Germinal center (tissue), 1 donor: ENCODE results near the gene WASF3.
A peak's percentile ranks its signal among the peaks of the same experiment; 100 is the strongest.

Source experiments
- DNase-seq: peaks from one replicate; pipeline ENCODE4 v3.0.0; 2012; ENCODE audit warnings: mixed read lengths, low spot score

Gene WASF3

DNA sequence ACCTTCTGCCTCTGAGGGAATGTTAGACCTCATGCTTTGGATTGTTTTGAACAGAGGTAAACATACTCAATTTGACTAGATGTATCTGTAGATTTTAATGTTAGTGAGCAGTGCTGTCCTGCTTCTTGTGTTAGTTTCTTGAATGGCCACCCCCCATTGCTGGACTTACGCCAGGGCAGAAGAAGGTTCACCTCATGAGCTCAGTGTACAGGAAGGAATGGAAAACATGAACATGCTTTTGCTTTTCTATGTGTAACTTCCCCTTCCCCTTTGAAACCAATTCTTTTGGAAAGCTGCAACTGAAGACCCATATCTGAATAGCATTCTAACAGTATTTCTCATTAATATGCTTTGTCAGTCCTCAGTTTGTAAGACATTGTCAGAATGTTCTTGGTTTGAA lies 32.3 kb downstream of the WASF3 start:
- DNase-seq, result no peak

DNA sequence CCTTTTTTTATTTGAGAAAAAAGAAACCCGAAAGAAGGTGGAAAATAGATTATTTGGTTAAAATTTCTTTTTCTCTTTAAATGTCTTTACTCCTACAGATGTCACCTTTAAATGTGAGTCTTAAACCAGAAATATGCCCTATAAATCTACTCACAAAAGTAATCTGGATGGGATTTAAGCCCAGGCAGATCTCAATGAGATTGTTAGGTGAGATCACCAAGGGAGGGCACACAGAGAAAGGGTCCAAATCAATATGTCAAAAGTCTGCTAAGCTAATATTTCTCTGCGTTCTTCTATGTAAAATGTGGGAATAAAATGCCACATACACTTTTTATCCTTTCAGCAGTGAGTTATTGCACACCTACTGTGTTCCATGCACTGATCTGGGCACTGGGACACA lies 32.9 kb downstream of the WASF3 start:
- no peak for DNase-seq

GRCh38 chr13:26590951-26591350 lies 33.5 kb downstream of the WASF3 start:
- no peak for DNase-seq

- DNase-seq, result no peak
These were observed 34.2 kb downstream of the WASF3 start for GRCh38 chr13:26591672-26592071.

DNA sequence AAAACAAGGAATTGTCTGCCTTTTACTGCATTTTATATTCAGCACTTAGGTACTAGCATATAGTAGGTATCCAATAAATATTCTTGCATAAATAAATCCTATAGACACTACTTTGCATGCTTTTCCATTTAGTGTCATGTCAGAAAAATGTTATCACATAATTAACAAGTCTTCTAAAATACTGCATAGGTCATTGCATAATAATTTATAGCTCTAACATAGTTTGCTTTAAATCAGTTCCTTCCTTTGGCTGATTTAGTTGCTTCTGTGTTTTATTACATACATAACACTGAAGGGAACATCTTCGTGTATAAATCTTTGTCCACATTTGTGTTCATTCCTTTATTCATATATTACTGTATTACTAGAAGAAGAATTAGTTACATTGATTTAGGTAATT lies 36.2 kb downstream of the WASF3 start:
- no peak for DNase-seq

DNA sequence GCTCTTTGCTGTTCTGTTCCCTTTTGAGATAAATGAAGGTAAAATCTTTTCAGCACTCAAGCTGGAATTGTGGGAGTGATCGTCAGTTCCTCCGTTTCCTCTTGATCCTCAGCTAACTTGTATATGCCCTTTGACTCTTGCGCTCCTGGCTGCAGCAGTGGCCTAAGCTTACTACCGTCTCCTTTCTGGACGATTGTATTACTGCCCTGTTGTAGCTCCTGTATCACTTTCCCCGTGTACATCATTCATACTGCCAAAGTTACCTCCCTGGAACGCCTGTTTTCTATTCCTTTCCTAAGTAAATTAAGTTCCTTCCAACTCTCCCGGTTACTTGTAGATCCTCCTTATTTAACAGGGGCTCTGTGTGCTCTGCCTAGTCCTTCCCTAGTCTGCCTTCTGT lies 36.9 kb downstream of the WASF3 start:
- no peak for DNase-seq

GRCh38 chr13:26596458-26596857 lies 39.0 kb downstream of the WASF3 start:
- no peak for DNase-seq

DNA sequence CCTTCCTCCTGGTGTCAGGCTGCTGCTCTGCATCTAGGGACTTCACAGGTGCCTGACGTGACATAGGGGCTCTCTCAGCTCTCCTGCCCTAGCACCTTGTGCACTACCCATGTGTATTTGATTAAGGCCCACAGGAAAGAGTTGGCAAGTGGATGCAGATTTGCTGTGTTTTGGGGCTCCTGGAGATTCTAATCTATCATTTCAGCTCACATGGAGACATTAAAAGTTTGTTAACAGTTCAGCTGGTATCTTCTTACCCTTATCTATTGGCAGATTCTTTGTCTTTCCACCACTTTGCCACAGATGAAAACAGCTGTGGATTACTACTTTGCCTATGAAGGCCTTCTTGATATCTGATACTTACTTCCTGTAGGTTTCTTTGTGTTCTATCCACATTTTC lies 41.9 kb downstream of the WASF3 start:
- DNase-seq, result no peak

DNA sequence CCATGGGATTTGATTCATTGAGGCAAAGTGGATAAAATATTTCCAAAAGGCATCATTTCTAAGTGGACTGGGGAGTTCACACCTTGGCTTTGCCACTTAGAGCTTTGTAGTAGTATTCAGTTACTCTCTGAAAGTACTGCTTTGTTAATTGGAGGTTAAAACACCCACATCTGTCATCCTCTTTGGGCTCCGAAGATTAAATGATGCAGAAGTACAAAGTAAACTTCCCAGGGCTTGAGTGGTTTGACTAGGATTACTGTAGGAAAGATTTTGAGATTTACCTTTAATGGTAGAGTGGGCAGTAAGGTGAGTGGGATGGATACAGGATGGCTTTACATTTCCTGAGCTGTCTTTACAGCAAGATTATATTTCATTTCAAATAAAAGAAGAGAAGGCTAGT lies 42.4 kb downstream of the WASF3 start:
- DNase-seq, result no peak

- DNase-seq, result no peak
These were observed 42.9 kb downstream of the WASF3 start for GRCh38 chr13:26600343-26600742.

DNA sequence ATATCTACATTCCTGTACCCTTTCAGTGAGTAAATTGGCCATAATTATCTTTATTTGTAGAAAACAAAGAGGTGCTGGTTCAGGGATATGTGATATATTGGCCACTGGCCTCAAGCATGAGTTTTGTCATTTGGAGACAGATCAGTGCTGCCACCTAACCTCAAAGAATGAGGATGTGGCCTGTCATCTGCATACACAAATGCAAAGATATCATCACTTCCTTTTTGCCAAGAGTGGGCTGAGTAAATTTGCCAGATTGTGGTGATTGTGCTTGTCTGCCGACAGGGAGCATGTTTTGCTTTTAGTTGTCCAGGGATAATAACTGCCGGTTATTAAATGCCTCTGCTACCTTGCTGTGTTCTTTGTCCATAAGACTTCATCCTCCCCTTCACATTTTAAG lies 44.2 kb downstream of the WASF3 start:
- peak; percentile 45 for DNase-seq

DNA sequence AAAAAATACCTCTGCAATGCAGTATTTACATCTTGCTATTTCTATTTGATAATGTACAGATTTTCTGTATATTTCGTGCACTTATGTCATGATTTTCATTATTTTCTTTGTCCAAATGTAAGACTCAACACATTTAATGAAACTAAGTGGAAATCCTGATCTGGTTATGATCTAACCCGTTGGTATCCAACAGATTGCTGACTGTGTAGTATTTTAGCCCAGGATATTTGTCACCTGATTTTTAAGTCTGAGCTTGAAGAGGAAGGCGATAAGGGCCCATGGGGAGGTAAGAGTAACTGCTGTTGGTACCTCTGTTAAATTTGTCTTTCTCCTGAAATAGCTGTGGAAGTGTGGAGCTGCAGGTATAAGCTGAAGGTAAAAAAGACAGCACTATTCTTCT lies 45.3 kb downstream of the WASF3 start:
- no peak for DNase-seq

GRCh38 chr13:26604784-26605545 lies 47.5 kb downstream of the WASF3 start:
- DNase-seq, result no peak

DNA sequence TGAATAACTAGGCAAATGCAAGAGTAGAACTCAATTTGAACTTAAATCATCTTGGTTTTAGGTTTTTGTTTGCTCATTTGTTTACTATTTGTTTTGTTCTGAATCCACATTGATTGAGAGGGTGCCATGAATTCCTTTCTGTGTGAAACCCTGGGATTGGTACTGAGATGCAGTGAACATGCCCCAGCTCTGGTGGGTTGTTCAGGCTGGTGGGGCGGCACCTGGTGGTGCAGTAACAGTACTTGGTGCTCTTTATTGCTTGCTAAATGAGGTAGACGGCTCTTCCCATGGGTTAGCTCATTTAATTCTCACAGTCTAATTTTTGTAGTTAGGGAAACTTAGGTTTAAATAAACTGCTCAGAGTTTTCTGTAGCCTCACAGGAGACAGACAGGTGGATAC lies 48.4 kb downstream of the WASF3 start:
- DNase-seq, result no peak

DNA sequence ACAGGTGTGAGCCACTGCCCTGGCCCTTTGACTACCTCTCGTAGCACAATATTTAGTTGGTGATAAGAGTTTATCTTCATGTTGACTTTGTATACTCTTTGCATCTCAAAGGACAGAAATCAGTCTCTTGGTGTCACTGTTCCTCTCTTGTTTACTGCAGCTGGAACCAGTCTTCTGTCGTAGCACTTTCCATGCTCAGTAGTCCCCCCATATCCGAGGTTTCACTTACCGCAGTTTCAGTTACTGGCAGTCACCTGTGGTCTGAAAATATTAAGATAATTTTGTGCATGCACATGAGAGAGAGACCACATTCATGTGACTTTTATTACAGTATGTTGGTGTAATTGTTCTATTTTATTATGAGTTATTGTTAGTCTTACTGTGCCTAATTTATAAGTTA lies 49.1 kb downstream of the WASF3 start:
- DNase-seq, result no peak

GRCh38 chr13:26614721-26615120 lies 57.2 kb downstream of the WASF3 start:
- no peak for DNase-seq

DNA sequence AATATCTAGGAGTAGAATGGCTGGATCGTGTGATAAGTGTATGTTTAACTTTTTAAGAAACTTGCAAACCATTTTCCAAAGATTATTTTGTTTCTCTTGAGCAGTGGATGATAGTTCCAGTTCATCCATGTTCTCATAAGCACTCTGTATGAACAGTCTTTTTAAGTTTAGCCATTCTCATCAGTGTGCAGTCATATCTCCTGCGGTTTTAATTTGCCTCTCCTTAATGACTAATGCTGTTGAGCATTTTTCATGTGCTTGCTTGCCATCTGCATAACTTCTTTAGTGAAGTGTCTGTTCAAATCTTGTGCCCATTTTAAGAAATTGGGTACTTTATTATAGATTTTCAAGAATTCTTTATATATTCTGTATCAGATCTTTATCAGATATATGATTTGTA lies 58.6 kb downstream of the WASF3 start:
- DNase-seq, result no peak

- no peak for DNase-seq
These were observed 61.2 kb downstream of the WASF3 start for GRCh38 chr13:26618726-26619125.

DNA sequence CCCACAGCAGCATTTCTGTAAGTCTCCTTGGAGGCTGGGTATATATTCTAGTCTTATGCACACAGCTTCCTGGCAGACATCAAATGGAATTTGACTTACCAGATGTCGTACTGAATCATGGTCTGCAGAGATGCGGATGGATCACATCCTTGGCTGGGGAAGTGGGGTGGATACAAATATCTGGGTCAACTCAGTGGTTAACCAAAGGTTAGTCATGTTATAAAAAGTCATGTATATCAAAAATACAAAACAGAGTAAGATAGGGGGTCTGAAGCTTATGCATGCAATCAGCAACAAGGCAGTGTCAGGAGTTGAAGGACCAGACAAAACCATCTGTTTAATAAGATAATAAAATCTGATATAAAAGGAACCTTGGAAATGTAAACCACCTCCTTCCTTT lies 61.9 kb downstream of the WASF3 start:
- DNase-seq, result no peak

- DNase-seq, result no peak
These were observed 64.4 kb downstream of the WASF3 start for GRCh38 chr13:26621731-26622401.

DNA sequence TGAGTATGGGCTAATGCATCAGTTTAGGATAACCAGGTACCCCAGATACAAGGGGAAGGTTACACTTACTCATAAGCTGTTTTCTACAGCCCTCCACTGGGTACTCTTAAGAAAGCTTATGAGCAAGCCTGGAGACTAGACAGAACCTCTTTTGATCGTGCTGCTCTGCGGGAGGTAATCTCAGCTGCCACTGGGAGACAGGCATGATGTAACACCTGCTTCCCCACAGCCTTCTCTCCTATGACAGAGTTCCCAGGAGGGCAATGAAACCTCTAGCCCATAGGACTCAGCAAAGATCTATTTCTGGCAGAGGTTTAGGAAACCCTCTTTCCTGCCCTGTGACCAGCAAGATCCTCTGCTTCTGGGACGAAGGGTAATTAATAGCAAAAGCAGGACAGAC lies 65.6 kb downstream of the WASF3 start:
- no peak for DNase-seq

GRCh38 chr13:26624572-26624971 lies 67.1 kb downstream of the WASF3 start:
- no peak for DNase-seq

DNA sequence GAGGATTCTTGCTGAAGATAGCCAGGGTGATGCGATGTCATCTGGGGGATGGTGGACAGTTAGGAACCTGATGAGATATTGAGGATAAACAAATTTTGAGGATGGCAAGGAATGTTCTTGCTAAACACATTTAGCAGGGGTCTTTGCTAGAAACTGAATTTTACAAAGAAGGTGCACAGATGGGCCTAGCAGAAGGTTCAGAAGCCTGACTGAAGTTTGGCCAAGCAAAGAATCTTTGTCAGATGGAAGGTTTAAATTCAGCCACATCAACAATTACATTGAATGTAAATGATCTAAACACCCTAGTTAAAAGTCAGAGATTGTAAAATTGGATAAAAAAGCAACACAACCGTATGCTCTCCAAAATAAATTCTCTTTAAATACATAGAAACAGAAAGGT lies 68.8 kb downstream of the WASF3 start:
- DNase-seq, result no peak

- no peak for DNase-seq
These were observed 71.2 kb downstream of the WASF3 start for GRCh38 chr13:26628706-26629105.
